Thyroid gland (tissue), 4 donors: Measurements from ENCODE around the gene CCDC187. TPM values are rescaled to one million over a fixed set of nuclear protein-coding genes. Genes with fewer than 3 reads are reported as not detected.

Experiments
- DNase-seq, 2 donors: peaks; one replicate each; pipeline ENCODE4 v3.0.0-alpha.2; 2019
- H3K27ac ChIP-seq, 3 donors: fragments of 200-600 bp; sonication (generic); 1 replicate in 2 of 3; 2 replicates in 1 of 3; pipeline ENCODE4 v1.5.1; 2016 to 2019; ENCODE audit warnings: mild to moderate bottlenecking in 1 of 3, moderate library complexity in 1 of 3
- H3K27me3 ChIP-seq: fragments of 200-600 bp; sonication (generic); one replicate; pipeline ENCODE4 v1.5.1; 2019
- H3K36me3 ChIP-seq, 2 donors: fragments of 200-600 bp; sonication (generic); one replicate each; pipeline ENCODE4 v1.5.1; 2016 to 2019
- H3K4me1 ChIP-seq, 2 donors: fragments of 200-600 bp; sonication (generic); one replicate each; pipeline ENCODE4 v1.5.1; 2017 to 2019
- H3K4me3 ChIP-seq, 3 donors: fragments of 200-600 bp; sonication (generic); replicated peaks in 1 of 3; 1 replicate in 2 of 3; 2 replicates in 1 of 3; pipeline ENCODE4 v1.5.1; 2016; ENCODE audit warnings: mild to moderate bottlenecking in 1 of 3
- H3K9me3 ChIP-seq: fragments of 200-600 bp; sonication (generic); one replicate; pipeline ENCODE4 v1.5.1; 2017
- CTCF ChIP-seq, 6 experiments: fragments of 200-600 bp in 3 of 6; fragments of 450-650 bp in 3 of 6; sonication (generic) in 3 of 6; IDR thresholded peaks; one replicate each; pipeline ENCODE4 v1.5.1; 2016 to 2019; ENCODE audit warnings: antibody characterized with exemption in 6 of 6, mild to moderate bottlenecking in 2 of 6, inconsistent platforms in 1 of 6, moderate library complexity in 1 of 6
- POLR2A ChIP-seq, 2 donors: fragments of 450-650 bp; IDR thresholded peaks; one replicate each; pipeline ENCODE4 v1.6.1; 2017; ENCODE audit warnings: antibody characterized with exemption in 2 of 2, mild to moderate bottlenecking in 2 of 2, moderate library complexity in 1 of 2
- WGBS, 2 donors: methylation state at CpG; one replicate each; pipeline ENCODE4 v1.1.5; 2017; 5-methylcytosine and 5-hydroxymethylcytosine counted together
- intact Hi-C: fragments of 100-400 bp; cut with DNase I; formaldehyde crosslinking; loops from one replicate; pipeline ENCODE4 v1.15.1; 2023
- total RNA-seq, 4 donors: library from RNA; depleted of rRNA; stranded (reverse); fragments of >200 nt; gene quantifications; one replicate each; pipeline ENCODE4 v1.2.3, GENCODE V29; 2016

Gene CCDC187
- total RNA-seq, 4 donors from 2014 or later, result 5.2 to 9.1 (median 6.2) TPM

GRCh38 chr9:136280535-136281315, 23.2 kb downstream of the CCDC187 start:
- Histone ChIP-seq H3K4me3 (no peak overlapping the region), H3K9me3 (no peaks in the 10 kb centered on the region), H3K27ac (no peak overlapping the region), H3K27me3 (no peaks in the 10 kb centered on the region), H3K36me3 (no peaks in the 10 kb centered on the region), H3K4me1 (peaks cover 5 to 17% of the 10 kb centered on the region in 2 donors)
- no peak for DNase-seq
- TF ChIP-seq POLR2A (IDR thresholded peaks at IDR 0.05), result no peak
- TF ChIP-seq CTCF (IDR thresholded peaks at IDR 0.05), result no peak
- intact Hi-C loops, result loop anchor here (10.0 kb wide), 2 partner anchors 106 to 136 kb away; no protein-coding TSS in a partner anchor
- 88 to 89% methylated on average over 12 to 15 of the region's 16 CpGs for WGBS, 2 donors

GRCh38 chr9:136279471-136279870, 24.4 kb downstream of the CCDC187 start:
- no peaks in the 10 kb centered on the region for H3K27me3 ChIP-seq
- no peaks in the 10 kb centered on the region for H3K36me3 ChIP-seq
- no peak for TF ChIP-seq CTCF (IDR thresholded peaks at IDR 0.05)
- no peak for TF ChIP-seq POLR2A (IDR thresholded peaks at IDR 0.05)
- intact Hi-C loops, result no loop called here
- peaks cover 5 to 17% of the 10 kb centered on the region in 2 donors for H3K4me1 ChIP-seq
- no peak overlapping the region for H3K27ac ChIP-seq
- no peaks in the 10 kb centered on the region for H3K9me3 ChIP-seq
- no peak overlapping the region for H3K4me3 ChIP-seq
- 77 to 87% methylated on average over 6 of the region's 6 CpGs for WGBS, 2 donors
- DNase-seq, result no peak

- TF ChIP-seq CTCF (IDR thresholded peaks at IDR 0.05) (no peak), POLR2A (IDR thresholded peaks at IDR 0.05) (no peak)
- H3K27ac ChIP-seq, result no peak overlapping the region
- intact Hi-C loops, result no loop called here
- DNase-seq, result no peak
- H3K4me1 ChIP-seq, result peaks cover 5 to 17% of the 10 kb centered on the region in 2 donors
- H3K4me3 ChIP-seq, result no peak overlapping the region
- no peaks in the 10 kb centered on the region for H3K9me3 ChIP-seq
- WGBS, 2 donors, result 92 to 100% methylated on average over 1 of the region's 1 CpG
- H3K36me3 ChIP-seq, result no peaks in the 10 kb centered on the region
- H3K27me3 ChIP-seq, result no peaks in the 10 kb centered on the region
These were observed 25.0 kb downstream of the CCDC187 start for GRCh38 chr9:136278894-136279293.

- WGBS, 2 donors, result 98 to 100% methylated on average over 2 to 7 of the region's 9 CpGs
- peaks cover 1 to 11% of the 10 kb centered on the region in 2 donors for H3K4me1 ChIP-seq
- no peaks in the 10 kb centered on the region for H3K9me3 ChIP-seq
- no peak overlapping the region for H3K27ac ChIP-seq
- no peak overlapping the region for H3K4me3 ChIP-seq
- no peaks in the 10 kb centered on the region for H3K27me3 ChIP-seq
- no peaks in the 10 kb centered on the region for H3K36me3 ChIP-seq
- intact Hi-C loops, result no loop called here
- DNase-seq, result no peak
- TF ChIP-seq CTCF (IDR thresholded peaks at IDR 0.05) (no peak), POLR2A (IDR thresholded peaks at IDR 0.05) (no peak)
These were observed 25.7 kb downstream of the CCDC187 start for GRCh38 chr9:136278221-136278620.

- WGBS, 2 donors, result 91 to 93% methylated on average over 8 to 14 of the region's 14 CpGs
- Histone ChIP-seq H3K4me3 (no peak overlapping the region), H3K27me3 (no peaks in the 10 kb centered on the region), H3K36me3 (no peaks in the 10 kb centered on the region), H3K4me1 (peaks cover 0 to 6% of the 10 kb centered on the region in 2 donors), H3K9me3 (no peaks in the 10 kb centered on the region), H3K27ac (no peak overlapping the region)
- TF ChIP-seq POLR2A (IDR thresholded peaks at IDR 0.05), result no peak
- TF ChIP-seq CTCF (IDR thresholded peaks at IDR 0.05), result no peak
- no peak for DNase-seq
- intact Hi-C loops, result no loop called here
These were observed 26.1 kb downstream of the CCDC187 start for GRCh38 chr9:136277746-136278145.
